ENCODE measurements around the gene HNRNPLL.

- TF ChIP-seq CTCF (IDR thresholded peaks at IDR 0.05) (no peak), POLR2A (IDR thresholded peaks at IDR 0.05) (no peak)
These were observed 28.4 kb downstream of the HNRNPLL start for GRCh38 chr2:38574278-38574677.
